SK-N-SH treated with all-trans-retinoic acid at 6 μM for 48 hours (cell line): Measurements from ENCODE around the gene TSN.
"Not testable (repeated sequence)": the region's sequence is repeated elsewhere in the genome, so short reads cannot be mapped to it uniquely, and the experiment has no call there.

ENCODE experiments used
- ATAC-seq: fragments of 200-7000 bp; cut with Tn5 transposase; 3 replicates; pipeline ENCODE4 v1.9.1; 2020; ENCODE audit warnings: mild to moderate bottlenecking, moderate library complexity
- ARNTL ChIP-seq: fragments of 450-650 bp; formaldehyde crosslinking; IDR thresholded peaks from 2 replicates; pipeline ENCODE4 v1.5.0; 2020; ENCODE audit warnings: low read depth, mild to moderate bottlenecking, moderate library complexity, borderline replicate concordance
- BACH2 ChIP-seq: fragments of 250-450 bp; sonication (Bioruptor Pico); IDR thresholded peaks from 2 replicates; pipeline ENCODE4 v1.9.0; 2021; ENCODE audit warnings: mild to moderate bottlenecking, borderline replicate concordance
- CREB5 ChIP-seq: fragments of 250-450 bp; sonication (Bioruptor Pico); IDR thresholded peaks from 2 replicates; pipeline ENCODE4 v1.5.1; 2020; ENCODE audit warnings: low read depth, mild to moderate bottlenecking, moderate library complexity
- CSDC2 ChIP-seq: fragments of 250-450 bp; sonication (Bioruptor Pico); IDR thresholded peaks from 2 replicates; pipeline ENCODE4 v1.5.0; 2020; ENCODE audit warnings: mild to moderate bottlenecking, moderate library complexity
- CSRNP3 ChIP-seq: fragments of 250-450 bp; sonication (Bioruptor Pico); IDR thresholded peaks from 2 replicates; pipeline ENCODE4 v1.5.1; 2021; ENCODE audit warnings: mild to moderate bottlenecking, moderate library complexity
- ESRRG ChIP-seq: fragments of 250-450 bp; sonication (Bioruptor Pico); IDR thresholded peaks from 2 replicates; pipeline ENCODE4 v1.6.1; 2021; ENCODE audit warnings: mild to moderate bottlenecking
- GLIS3 ChIP-seq: fragments of 250-450 bp; sonication (Bioruptor Pico); IDR thresholded peaks from 2 replicates; pipeline ENCODE4 v1.5.0; 2020; ENCODE audit warnings: mild to moderate bottlenecking, moderate library complexity
- ISL1 ChIP-seq: fragments of 250-450 bp; sonication (Bioruptor Pico); IDR thresholded peaks from 2 replicates; pipeline ENCODE4 v2.1.2; 2022; ENCODE audit warnings: mild to moderate bottlenecking, moderate library complexity
- OSR1 ChIP-seq: fragments of 250-450 bp; sonication (Bioruptor Pico); IDR thresholded peaks from 2 replicates; pipeline ENCODE4 v1.8.0; 2022; ENCODE audit warnings: moderate library complexity, mild to moderate bottlenecking, inconsistent platforms
- PPARA ChIP-seq: fragments of 250-450 bp; sonication (Bioruptor Pico); IDR thresholded peaks from 2 replicates; pipeline ENCODE4 v1.5.0; 2020; ENCODE audit warnings: mild to moderate bottlenecking, borderline replicate concordance
- RARB ChIP-seq: fragments of 250-450 bp; sonication (Bioruptor Pico); IDR thresholded peaks from 2 replicates; pipeline ENCODE4 v1.8.0; 2021; ENCODE audit warnings: mild to moderate bottlenecking, moderate library complexity
- SNAI2 ChIP-seq: fragments of 250-450 bp; sonication (Bioruptor Pico); IDR thresholded peaks from 2 replicates; pipeline ENCODE4 v1.5.0; 2020; ENCODE audit warnings: mild to moderate bottlenecking, moderate library complexity
- TCF4 ChIP-seq: fragments of 250-450 bp; sonication (Bioruptor Pico); IDR thresholded peaks from 2 replicates; pipeline ENCODE4 v1.8.0; 2021; ENCODE audit warnings: mild to moderate bottlenecking, moderate library complexity, borderline replicate concordance
- TOX ChIP-seq: fragments of 250-450 bp; sonication (Bioruptor Pico); IDR thresholded peaks from 2 replicates; pipeline ENCODE4 v1.8.0; 2021; ENCODE audit warnings: mild to moderate bottlenecking, moderate library complexity, borderline replicate concordance
- ZFP3 ChIP-seq: fragments of 250-450 bp; sonication (Bioruptor Pico); IDR thresholded peaks from 2 replicates; pipeline ENCODE4 v1.5.0; 2020; ENCODE audit warnings: mild to moderate bottlenecking, moderate library complexity
- ZFP30 ChIP-seq: fragments of 450-650 bp; formaldehyde crosslinking; IDR thresholded peaks from 2 replicates; pipeline ENCODE4 v1.5.0; 2022; ENCODE audit warnings: mild to moderate bottlenecking, moderate library complexity
- ZNF565 ChIP-seq: fragments of 450-650 bp; formaldehyde crosslinking; conservative IDR thresholded peaks from 2 replicates; pipeline ENCODE4 v1.5.0; 2020; ENCODE audit warnings: low read depth, mild to moderate bottlenecking, moderate library complexity
- ZNF8 ChIP-seq: fragments of 450-650 bp; formaldehyde crosslinking; IDR thresholded peaks from 2 replicates; pipeline ENCODE4 v1.5.0; 2020; ENCODE audit warnings: mild to moderate bottlenecking, moderate library complexity
- TF ChIP-seq, protein P1 (sequence below): fragments of 250-450 bp; sonication (Bioruptor Pico); IDR thresholded peaks from 2 replicates; pipeline ENCODE4 v1.8.0; 2021; ENCODE audit warnings: low read depth, mild to moderate bottlenecking, moderate library complexity, borderline replicate concordance
- TF ChIP-seq, protein P2 (sequence below): fragments of 250-450 bp; sonication (Bioruptor Pico); IDR thresholded peaks from 2 replicates; pipeline ENCODE4 v1.5.0; 2020; ENCODE audit warnings: mild to moderate bottlenecking, moderate library complexity
- TF ChIP-seq, protein P3 (sequence below): fragments of 250-450 bp; sonication (Bioruptor Pico); IDR thresholded peaks from 2 replicates; pipeline ENCODE4 v1.8.0; 2020; ENCODE audit warnings: mild to moderate bottlenecking, moderate library complexity, borderline replicate concordance

TSN gene

GRCh38 chr2:121804997-121805765 is 49.7 kb downstream of the TSN start:
- no peak for ATAC-seq
- TF ChIP-seq RARB (CRISPR knock-in tag) = no peak
- TF ChIP-seq, protein P1, sequence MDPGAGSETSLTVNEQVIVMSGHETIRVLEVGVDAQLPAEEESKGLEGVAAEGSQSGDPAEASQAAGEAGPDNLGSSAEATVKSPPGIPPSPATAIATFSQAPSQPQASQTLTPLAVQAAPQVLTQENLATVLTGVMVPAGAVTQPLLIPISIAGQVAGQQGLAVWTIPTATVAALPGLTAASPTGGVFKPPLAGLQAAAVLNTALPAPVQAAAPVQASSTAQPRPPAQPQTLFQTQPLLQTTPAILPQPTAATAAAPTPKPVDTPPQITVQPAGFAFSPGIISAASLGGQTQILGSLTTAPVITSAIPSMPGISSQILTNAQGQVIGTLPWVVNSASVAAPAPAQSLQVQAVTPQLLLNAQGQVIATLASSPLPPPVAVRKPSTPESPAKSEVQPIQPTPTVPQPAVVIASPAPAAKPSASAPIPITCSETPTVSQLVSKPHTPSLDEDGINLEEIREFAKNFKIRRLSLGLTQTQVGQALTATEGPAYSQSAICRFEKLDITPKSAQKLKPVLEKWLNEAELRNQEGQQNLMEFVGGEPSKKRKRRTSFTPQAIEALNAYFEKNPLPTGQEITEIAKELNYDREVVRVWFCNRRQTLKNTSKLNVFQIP (CRISPR knock-in tag) = no peak
- no peak for TF ChIP-seq OSR1 (CRISPR knock-in tag)
- TF ChIP-seq TOX (CRISPR knock-in tag) = no peak
- TF ChIP-seq ESRRG = no peak
- TF ChIP-seq ISL1 = no peak

DNA sequence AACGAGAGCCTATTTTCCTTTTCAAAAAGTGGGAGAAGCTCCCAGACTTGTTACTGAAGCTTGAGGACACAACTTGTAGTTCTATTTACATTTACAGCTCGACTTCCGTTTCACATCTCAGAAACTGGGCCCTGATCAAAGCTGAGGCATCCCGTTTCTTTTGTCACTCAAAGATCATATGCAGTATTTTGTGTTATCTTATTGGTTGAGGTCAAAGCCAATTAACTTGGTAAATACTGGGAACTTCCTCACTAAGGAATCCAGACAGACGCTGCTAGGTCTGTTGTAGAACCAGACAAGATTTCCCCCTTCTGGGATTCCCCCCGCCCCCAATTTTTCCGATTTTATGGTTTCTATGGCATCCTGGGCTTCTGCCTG is 50.3 kb downstream of the TSN start:
- ATAC-seq = no peak
- TF ChIP-seq ZFP30 (no peak), BACH2 (CRISPR knock-in tag) (no peak), CREB5 (CRISPR knock-in tag) (no peak), OSR1 (CRISPR knock-in tag) (no peak), TOX (CRISPR knock-in tag) (no peak), CSDC2 (CRISPR knock-in tag) (no peak), SNAI2 (no peak), RARB (CRISPR knock-in tag) (no peak), ZFP3 (CRISPR knock-in tag) (no peak), PPARA (CRISPR knock-in tag) (no peak), CSRNP3 (CRISPR knock-in tag) (no peak), ZNF565 (CRISPR knock-in tag) (no peak), TCF4 (no peak), GLIS3 (no peak), ARNTL (no peak)
- TF ChIP-seq, protein P2, sequence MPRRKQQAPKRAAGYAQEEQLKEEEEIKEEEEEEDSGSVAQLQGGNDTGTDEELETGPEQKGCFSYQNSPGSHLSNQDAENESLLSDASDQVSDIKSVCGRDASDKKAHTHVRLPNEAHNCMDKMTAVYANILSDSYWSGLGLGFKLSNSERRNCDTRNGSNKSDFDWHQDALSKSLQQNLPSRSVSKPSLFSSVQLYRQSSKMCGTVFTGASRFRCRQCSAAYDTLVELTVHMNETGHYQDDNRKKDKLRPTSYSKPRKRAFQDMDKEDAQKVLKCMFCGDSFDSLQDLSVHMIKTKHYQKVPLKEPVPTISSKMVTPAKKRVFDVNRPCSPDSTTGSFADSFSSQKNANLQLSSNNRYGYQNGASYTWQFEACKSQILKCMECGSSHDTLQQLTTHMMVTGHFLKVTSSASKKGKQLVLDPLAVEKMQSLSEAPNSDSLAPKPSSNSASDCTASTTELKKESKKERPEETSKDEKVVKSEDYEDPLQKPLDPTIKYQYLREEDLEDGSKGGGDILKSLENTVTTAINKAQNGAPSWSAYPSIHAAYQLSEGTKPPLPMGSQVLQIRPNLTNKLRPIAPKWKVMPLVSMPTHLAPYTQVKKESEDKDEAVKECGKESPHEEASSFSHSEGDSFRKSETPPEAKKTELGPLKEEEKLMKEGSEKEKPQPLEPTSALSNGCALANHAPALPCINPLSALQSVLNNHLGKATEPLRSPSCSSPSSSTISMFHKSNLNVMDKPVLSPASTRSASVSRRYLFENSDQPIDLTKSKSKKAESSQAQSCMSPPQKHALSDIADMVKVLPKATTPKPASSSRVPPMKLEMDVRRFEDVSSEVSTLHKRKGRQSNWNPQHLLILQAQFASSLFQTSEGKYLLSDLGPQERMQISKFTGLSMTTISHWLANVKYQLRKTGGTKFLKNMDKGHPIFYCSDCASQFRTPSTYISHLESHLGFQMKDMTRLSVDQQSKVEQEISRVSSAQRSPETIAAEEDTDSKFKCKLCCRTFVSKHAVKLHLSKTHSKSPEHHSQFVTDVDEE = no peak
- TF ChIP-seq, protein P1 (CRISPR knock-in tag) = no peak
- TF ChIP-seq, all 23 proteins: peak for 0

DNA sequence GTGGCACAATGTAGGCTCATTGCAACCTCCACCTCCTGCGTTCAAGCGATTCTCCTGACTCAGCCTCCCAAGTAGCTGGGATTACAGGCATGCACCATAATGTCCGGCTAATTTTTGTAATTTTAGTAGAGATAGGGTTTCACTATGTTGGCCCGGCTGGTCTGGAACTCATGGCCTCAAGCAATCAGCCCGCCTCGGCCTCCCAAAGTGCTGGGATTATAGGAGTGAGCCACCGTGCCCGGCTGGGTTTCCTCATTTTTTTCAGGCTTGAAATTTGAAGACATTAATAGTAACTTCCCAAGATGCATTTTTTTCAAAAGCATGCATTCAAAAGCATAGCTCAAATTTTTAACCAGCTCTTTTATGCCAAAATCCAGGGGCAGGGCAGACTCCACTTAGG is 52.3 kb downstream of the TSN start:
- ATAC-seq = not testable (repeated sequence)

GRCh38 chr2:121809607-121810006 is 54.2 kb downstream of the TSN start:
- no peak for ATAC-seq
- TF ChIP-seq, protein P3, sequence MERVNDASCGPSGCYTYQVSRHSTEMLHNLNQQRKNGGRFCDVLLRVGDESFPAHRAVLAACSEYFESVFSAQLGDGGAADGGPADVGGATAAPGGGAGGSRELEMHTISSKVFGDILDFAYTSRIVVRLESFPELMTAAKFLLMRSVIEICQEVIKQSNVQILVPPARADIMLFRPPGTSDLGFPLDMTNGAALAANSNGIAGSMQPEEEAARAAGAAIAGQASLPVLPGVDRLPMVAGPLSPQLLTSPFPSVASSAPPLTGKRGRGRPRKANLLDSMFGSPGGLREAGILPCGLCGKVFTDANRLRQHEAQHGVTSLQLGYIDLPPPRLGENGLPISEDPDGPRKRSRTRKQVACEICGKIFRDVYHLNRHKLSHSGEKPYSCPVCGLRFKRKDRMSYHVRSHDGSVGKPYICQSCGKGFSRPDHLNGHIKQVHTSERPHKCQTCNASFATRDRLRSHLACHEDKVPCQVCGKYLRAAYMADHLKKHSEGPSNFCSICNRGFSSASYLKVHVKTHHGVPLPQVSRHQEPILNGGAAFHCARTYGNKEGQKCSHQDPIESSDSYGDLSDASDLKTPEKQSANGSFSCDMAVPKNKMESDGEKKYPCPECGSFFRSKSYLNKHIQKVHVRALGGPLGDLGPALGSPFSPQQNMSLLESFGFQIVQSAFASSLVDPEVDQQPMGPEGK = no peak
- no peak for TF ChIP-seq ZNF8 (CRISPR knock-in tag)
- no peak for TF ChIP-seq ARNTL
- no peak for TF ChIP-seq ISL1
- TF ChIP-seq PPARA (CRISPR knock-in tag) = no peak
- TF ChIP-seq, protein P2 = no peak
- no peak for TF ChIP-seq CREB5 (CRISPR knock-in tag)
